Measurements from ENCODE around the gene ATRIP. TPM values are rescaled to one million over a fixed set of nuclear protein-coding genes. Genes with fewer than 3 reads are reported as not detected.
A peak's percentile ranks its signal among the peaks of the same experiment; 100 is the strongest.

Gene ATRIP
- total and polyA plus RNA-seq, 10 of the 15 experiments (the other 5 are each of a cell fraction or from before 2014, with no cell fraction given), result 1.4 to 16.0 (median 10.1) TPM

DNA sequence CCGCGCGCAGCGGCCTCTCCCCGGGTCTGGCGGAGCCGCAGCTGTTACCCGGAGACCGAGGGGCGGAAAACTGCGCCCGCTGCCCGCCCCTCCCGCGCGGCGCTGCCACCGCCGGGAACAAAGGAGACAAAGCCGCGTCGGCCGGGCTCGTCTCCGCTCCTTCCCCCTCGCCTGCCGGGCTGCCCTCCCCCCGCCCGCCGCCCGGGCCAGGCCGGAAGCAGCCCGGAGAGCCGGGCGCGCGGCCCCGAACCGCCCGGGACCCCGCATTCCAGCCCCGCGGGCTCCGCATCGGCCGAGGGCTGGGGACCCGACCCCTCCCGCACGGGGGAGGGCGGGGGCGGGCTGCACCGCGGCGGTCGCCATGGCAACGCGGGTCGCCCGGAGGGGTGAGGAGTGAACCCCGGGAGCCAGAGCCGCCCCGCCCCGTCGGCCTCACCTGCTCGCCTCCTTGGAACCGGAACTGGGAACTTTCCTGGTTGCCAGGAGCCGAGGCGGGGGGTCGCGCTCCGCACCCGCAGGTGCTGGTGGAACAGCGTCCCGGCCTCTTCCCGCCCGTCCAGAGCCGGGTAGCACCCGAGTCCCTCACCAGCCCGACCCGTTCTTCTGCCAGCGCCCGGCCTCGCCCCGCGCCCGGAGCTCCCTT lies 17.1 kb upstream of the ATRIP start (continued):
- TF ChIP-seq ZZZ3 (IDR thresholded peaks at IDR 0.05; ENCODE audit: control insufficient read depth, insufficient read length, low read depth), result no peak
- TF ChIP-seq CHD1 (IDR thresholded peaks at IDR 0.05; ENCODE audit: low read depth, low read length), result no peak
- no peak for TF ChIP-seq NFYB (IDR thresholded peaks at IDR 0.05; ENCODE audit: insufficient read depth, low read depth, low read length)
- TF ChIP-seq JUND (IDR thresholded peaks at IDR 0.05; ENCODE audit: low read depth, low read length), result no peak
- 0 out of 2 replicates have a peak, but pooled peaks have one; percentile 12 for TF ChIP-seq TCF12 (IDR thresholded peaks at IDR 0.05; ENCODE audit: low read depth, low read length)
- TF ChIP-seq, protein P1, sequence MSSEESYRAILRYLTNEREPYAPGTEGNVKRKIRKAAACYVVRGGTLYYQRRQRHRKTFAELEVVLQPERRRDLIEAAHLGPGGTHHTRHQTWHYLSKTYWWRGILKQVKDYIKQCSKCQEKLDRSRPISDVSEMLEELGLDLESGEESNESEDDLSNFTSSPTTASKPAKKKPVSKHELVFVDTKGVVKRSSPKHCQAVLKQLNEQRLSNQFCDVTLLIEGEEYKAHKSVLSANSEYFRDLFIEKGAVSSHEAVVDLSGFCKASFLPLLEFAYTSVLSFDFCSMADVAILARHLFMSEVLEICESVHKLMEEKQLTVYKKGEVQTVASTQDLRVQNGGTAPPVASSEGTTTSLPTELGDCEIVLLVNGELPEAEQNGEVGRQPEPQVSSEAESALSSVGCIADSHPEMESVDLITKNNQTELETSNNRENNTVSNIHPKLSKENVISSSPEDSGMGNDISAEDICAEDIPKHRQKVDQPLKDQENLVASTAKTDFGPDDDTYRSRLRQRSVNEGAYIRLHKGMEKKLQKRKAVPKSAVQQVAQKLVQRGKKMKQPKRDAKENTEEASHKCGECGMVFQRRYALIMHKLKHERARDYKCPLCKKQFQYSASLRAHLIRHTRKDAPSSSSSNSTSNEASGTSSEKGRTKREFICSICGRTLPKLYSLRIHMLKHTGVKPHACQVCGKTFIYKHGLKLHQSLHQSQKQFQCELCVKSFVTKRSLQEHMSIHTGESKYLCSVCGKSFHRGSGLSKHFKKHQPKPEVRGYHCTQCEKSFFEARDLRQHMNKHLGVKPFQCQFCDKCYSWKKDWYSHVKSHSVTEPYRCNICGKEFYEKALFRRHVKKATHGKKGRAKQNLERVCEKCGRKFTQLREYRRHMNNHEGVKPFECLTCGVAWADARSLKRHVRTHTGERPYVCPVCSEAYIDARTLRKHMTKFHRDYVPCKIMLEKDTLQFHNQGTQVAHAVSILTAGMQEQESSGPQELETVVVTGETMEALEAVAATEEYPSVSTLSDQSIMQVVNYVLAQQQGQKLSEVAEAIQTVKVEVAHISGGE (CRISPR knock-in tag; IDR thresholded peaks at IDR 0.05), result peak; percentile 77
- TF ChIP-seq TBL1XR1 (IDR thresholded peaks at IDR 0.05; ENCODE audit: low read depth, low read length), result no peak
- no peak for TF ChIP-seq RELA (IDR thresholded peaks at IDR 0.05; ENCODE audit: borderline replicate concordance, partially characterized antibody)
- TF ChIP-seq SMAD5 (IDR thresholded peaks at IDR 0.05; ENCODE audit: low read depth), result no peak
- TF ChIP-seq CBX3 (IDR thresholded peaks at IDR 0.05; ENCODE audit: borderline replicate concordance, low read depth), result no peak
- TF ChIP-seq YY1 (IDR thresholded peaks at IDR 0.05; ENCODE audit: low read depth, low read length), result peak; percentile 40; the same call in 1 of the 2 replicates
- TF ChIP-seq IKZF2 (IDR thresholded peaks at IDR 0.05), result 0 out of 4 replicates have a peak, but pooled peaks have one; percentile 16 to 28
- TF ChIP-seq, protein P2, sequence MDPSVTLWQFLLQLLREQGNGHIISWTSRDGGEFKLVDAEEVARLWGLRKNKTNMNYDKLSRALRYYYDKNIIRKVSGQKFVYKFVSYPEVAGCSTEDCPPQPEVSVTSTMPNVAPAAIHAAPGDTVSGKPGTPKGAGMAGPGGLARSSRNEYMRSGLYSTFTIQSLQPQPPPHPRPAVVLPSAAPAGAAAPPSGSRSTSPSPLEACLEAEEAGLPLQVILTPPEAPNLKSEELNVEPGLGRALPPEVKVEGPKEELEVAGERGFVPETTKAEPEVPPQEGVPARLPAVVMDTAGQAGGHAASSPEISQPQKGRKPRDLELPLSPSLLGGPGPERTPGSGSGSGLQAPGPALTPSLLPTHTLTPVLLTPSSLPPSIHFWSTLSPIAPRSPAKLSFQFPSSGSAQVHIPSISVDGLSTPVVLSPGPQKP (IDR thresholded peaks at IDR 0.05; ENCODE audit: low read depth, low read length), result no peak
- TF ChIP-seq MTA3 (IDR thresholded peaks at IDR 0.05; ENCODE audit: borderline replicate concordance, low read length), result no peak
- no peak for TF ChIP-seq ESRRA (IDR thresholded peaks at IDR 0.05; ENCODE audit: low read length)
- TF ChIP-seq FOXM1 (IDR thresholded peaks at IDR 0.05; ENCODE audit: low read depth, low read length), result no peak
- 0 out of 2 replicates have a peak, but pooled peaks have one; percentile 36 for TF ChIP-seq SMARCA5 (IDR thresholded peaks at IDR 0.05)
- no peak for TF ChIP-seq POLR2AphosphoS5 (IDR thresholded peaks at IDR 0.05; ENCODE audit: low read length)
- TF ChIP-seq, protein P3, sequence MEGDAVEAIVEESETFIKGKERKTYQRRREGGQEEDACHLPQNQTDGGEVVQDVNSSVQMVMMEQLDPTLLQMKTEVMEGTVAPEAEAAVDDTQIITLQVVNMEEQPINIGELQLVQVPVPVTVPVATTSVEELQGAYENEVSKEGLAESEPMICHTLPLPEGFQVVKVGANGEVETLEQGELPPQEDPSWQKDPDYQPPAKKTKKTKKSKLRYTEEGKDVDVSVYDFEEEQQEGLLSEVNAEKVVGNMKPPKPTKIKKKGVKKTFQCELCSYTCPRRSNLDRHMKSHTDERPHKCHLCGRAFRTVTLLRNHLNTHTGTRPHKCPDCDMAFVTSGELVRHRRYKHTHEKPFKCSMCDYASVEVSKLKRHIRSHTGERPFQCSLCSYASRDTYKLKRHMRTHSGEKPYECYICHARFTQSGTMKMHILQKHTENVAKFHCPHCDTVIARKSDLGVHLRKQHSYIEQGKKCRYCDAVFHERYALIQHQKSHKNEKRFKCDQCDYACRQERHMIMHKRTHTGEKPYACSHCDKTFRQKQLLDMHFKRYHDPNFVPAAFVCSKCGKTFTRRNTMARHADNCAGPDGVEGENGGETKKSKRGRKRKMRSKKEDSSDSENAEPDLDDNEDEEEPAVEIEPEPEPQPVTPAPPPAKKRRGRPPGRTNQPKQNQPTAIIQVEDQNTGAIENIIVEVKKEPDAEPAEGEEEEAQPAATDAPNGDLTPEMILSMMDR (IDR thresholded peaks at IDR 0.05 in 2 of 3, conservative IDR thresholded peaks at IDR 0.05 in 1 of 3; ENCODE audit: control insufficient read depth in 2 of 3, extremely low read depth in 1 of 3, insufficient read depth in 1 of 3, low read depth in 3 of 3, low read length in 3 of 3), result no peak
- no peak for TF ChIP-seq GABPA (IDR thresholded peaks at IDR 0.05; ENCODE audit: low read depth)
- TF ChIP-seq SUZ12 (IDR thresholded peaks at IDR 0.05; ENCODE audit: unreplicated experiment), result no peak
- TF ChIP-seq, protein P4, sequence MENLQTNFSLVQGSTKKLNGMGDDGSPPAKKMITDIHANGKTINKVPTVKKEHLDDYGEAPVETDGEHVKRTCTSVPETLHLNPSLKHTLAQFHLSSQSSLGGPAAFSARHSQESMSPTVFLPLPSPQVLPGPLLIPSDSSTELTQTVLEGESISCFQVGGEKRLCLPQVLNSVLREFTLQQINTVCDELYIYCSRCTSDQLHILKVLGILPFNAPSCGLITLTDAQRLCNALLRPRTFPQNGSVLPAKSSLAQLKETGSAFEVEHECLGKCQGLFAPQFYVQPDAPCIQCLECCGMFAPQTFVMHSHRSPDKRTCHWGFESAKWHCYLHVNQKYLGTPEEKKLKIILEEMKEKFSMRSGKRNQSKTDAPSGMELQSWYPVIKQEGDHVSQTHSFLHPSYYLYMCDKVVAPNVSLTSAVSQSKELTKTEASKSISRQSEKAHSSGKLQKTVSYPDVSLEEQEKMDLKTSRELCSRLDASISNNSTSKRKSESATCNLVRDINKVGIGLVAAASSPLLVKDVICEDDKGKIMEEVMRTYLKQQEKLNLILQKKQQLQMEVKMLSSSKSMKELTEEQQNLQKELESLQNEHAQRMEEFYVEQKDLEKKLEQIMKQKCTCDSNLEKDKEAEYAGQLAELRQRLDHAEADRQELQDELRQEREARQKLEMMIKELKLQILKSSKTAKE (IDR thresholded peaks at IDR 0.05; ENCODE audit: low read depth, poor library complexity, severe bottlenecking), result no peak
- no peak for TF ChIP-seq HDAC2 (IDR thresholded peaks at IDR 0.05)
- no peak for TF ChIP-seq TARDBP (IDR thresholded peaks at IDR 0.05; ENCODE audit: borderline replicate concordance)

Data from GM12878 (cell line).